Measurements from ENCODE around the gene CCNB2.

- TF ChIP-seq JUN (IDR thresholded peaks at IDR 0.05; ENCODE audit: borderline replicate concordance, insufficient read depth, insufficient read length, low read depth) (no peak), MAX (IDR thresholded peaks at IDR 0.05; ENCODE audit: insufficient read depth, insufficient read length) (no peak), POLR2AphosphoS5 (IDR thresholded peaks at IDR 0.05; ENCODE audit: insufficient read depth, low read depth, low read length) (no peak), POLR2A (IDR thresholded peaks at IDR 0.05; ENCODE audit: low read depth, low read length) (no peak), EZH2 (IDR thresholded peaks at IDR 0.05; ENCODE audit: borderline replicate concordance, low read depth, low read length, severe bottlenecking) (no peak)
- TF ChIP-seq, protein P1, sequence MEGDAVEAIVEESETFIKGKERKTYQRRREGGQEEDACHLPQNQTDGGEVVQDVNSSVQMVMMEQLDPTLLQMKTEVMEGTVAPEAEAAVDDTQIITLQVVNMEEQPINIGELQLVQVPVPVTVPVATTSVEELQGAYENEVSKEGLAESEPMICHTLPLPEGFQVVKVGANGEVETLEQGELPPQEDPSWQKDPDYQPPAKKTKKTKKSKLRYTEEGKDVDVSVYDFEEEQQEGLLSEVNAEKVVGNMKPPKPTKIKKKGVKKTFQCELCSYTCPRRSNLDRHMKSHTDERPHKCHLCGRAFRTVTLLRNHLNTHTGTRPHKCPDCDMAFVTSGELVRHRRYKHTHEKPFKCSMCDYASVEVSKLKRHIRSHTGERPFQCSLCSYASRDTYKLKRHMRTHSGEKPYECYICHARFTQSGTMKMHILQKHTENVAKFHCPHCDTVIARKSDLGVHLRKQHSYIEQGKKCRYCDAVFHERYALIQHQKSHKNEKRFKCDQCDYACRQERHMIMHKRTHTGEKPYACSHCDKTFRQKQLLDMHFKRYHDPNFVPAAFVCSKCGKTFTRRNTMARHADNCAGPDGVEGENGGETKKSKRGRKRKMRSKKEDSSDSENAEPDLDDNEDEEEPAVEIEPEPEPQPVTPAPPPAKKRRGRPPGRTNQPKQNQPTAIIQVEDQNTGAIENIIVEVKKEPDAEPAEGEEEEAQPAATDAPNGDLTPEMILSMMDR (IDR thresholded peaks at IDR 0.05; ENCODE audit: extremely low read depth in 1 of 2, insufficient read depth in 1 of 2, low read depth in 1 of 2, low read length in 2 of 2), result no peak
Observed at GRCh38 chr15:59116141-59116540, 11.2 kb downstream of the CCNB2 start.

Data from endothelial cell of umbilical vein (primary cell).